H1 (cell line): ENCODE measurements around the gene DAZAP1. TPM values are rescaled to one million over a fixed set of nuclear protein-coding genes. Genes with fewer than 3 reads are reported as not detected.

Experiments
- GABPA ChIP-seq: IDR thresholded peaks from 2 replicates; pipeline ENCODE4 v1.6.1; 2011; ENCODE audit warnings: mild to moderate bottlenecking, low read length, moderate library complexity, borderline replicate concordance; ENCODE audit not compliant: insufficient read depth
- USF2 ChIP-seq: IDR thresholded peaks from 2 replicates; pipeline ENCODE4 v1.6.1; 2011; ENCODE audit warnings: low read length, improper control_type of control experiment
- polyA plus RNA-seq, 7 experiments: library from polyadenylated mRNA; depleted of rRNA in 3 of 7; stranded (reverse) in 5 of 7; unstranded in 2 of 7; fragments of >200 nt in 5 of 7; fragments of 200-250 nt in 2 of 7; gene quantifications; 1 replicate in 5 of 7; 2 replicates in 1 of 7; 4 replicates in 1 of 7; pipeline versions ENCODE4 v1.2.1 to v1.2.3, GENCODE V29; 2011 to 2013; ENCODE audit warnings: missing spikeins in 2 of 7, mixed read lengths in 2 of 7
- total RNA-seq: library from RNA; stranded (reverse); fragmentation: NEBNext Ultra II Directional; extraction: Animal tissue kit (Norgen Biotek cat#: 25700); gene quantifications from 2 replicates; pipeline ENCODE4 v1.2.1, GENCODE V29; 2021

Gene DAZAP1
- total and polyA plus RNA-seq, 2 of the 8 experiments (the other 6 are each of a cell fraction or from before 2014, with no cell fraction given), result 79.6 to 341 TPM

DNA sequence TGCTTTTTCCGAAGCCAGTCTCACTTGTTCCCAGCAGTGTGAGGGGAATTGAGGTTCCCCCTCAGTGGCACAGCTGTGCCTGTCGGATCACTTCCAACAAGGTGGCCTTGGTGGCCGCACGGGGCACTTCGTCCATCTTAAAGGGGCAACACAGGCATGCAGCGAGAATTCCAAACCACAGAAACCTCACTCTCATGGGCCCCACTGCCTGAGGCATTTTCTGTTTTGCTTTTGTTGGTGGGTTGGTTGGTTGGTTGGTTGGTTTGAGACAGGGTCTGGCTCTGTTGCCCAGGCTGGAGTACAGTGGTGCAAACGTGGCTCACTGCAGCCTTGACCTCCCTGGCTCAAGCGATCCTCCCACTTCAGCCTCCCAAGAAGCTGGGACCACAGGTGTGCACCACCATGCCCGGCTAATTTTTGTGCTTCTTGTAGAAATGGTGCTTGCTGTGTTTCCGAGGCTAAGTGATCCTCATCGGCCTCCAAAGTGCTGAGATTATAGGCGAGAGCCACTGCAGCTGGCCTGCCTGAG, 27.4 kb upstream of the DAZAP1 start (continued):
- TF ChIP-seq USF2 (no peak), GABPA (no peak)
